Keratinocyte (primary cell): Measurements from ENCODE around the gene RAB29.

Experiments used
- EZH2 ChIP-seq: IDR thresholded peaks from one replicate; pipeline ENCODE4 v1.6.1; 2012; ENCODE audit warnings: inconsistent platforms, mild to moderate bottlenecking, low read length, moderate library complexity
- TF ChIP-seq, protein P1 (sequence below), 3 experiments: IDR thresholded peaks in 1 of 3; conservative IDR thresholded peaks in 1 of 3; optimal IDR thresholded peaks in 1 of 3; 2 replicates in 2 of 3; 3 replicates in 1 of 3; pipeline versions ENCODE3 to v1.5.1; 2011; ENCODE audit warnings: low read length in 3 of 3, mild to moderate bottlenecking in 3 of 3, moderate library complexity in 2 of 3, control low read depth in 1 of 3, inconsistent platforms in 1 of 3; ENCODE audit not compliant: insufficient read depth in 2 of 3; ENCODE audit errors: extremely low read depth in 1 of 3

- TF ChIP-seq, protein P1, sequence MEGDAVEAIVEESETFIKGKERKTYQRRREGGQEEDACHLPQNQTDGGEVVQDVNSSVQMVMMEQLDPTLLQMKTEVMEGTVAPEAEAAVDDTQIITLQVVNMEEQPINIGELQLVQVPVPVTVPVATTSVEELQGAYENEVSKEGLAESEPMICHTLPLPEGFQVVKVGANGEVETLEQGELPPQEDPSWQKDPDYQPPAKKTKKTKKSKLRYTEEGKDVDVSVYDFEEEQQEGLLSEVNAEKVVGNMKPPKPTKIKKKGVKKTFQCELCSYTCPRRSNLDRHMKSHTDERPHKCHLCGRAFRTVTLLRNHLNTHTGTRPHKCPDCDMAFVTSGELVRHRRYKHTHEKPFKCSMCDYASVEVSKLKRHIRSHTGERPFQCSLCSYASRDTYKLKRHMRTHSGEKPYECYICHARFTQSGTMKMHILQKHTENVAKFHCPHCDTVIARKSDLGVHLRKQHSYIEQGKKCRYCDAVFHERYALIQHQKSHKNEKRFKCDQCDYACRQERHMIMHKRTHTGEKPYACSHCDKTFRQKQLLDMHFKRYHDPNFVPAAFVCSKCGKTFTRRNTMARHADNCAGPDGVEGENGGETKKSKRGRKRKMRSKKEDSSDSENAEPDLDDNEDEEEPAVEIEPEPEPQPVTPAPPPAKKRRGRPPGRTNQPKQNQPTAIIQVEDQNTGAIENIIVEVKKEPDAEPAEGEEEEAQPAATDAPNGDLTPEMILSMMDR (optimal IDR thresholded peaks at IDR 0.05 in 1 of 3, IDR thresholded peaks at IDR 0.05 in 1 of 3, conservative IDR thresholded peaks at IDR 0.05 in 1 of 3; ENCODE audit: extremely low read depth in 1 of 3, insufficient read depth in 2 of 3, low read length in 3 of 3) = no peak
- TF ChIP-seq EZH2 = no peak
These were observed 56.3 kb downstream of the RAB29 start for GRCh38 chr1:205719015-205719414.
